Measurements from ENCODE around the gene CARM1. TPM values are rescaled to one million over a fixed set of nuclear protein-coding genes. Genes with fewer than 3 reads are reported as not detected.
"Not testable (repeated sequence)": the region's sequence is repeated elsewhere in the genome, so short reads cannot be mapped to it uniquely, and the experiment has no call there.

The CARM1 gene
- total RNA-seq, 1 donor from 2014 or later: 29.3 TPM

- H3K4me3 ChIP-seq (ENCODE audit: low read depth, low read length): no peak overlapping the region
- DNase-seq (ENCODE audit: low read depth): no peak
- TF ChIP-seq CTCF (conservative IDR thresholded peaks at IDR 0.05; ENCODE audit: low read depth, low read length): no peak
Observed at GRCh38 chr19:10876459-10877240, 5.3 kb downstream of the CARM1 start.

GRCh38 chr19:10877608-10878007 is 6.3 kb downstream of the CARM1 start:
- DNase-seq (ENCODE audit: low read depth); H3K4me3 ChIP-seq (ENCODE audit: low read depth, low read length): not testable (repeated sequence)

- no peak for DNase-seq (ENCODE audit: low read depth)
- TF ChIP-seq CTCF (conservative IDR thresholded peaks at IDR 0.05; ENCODE audit: low read depth, low read length): no peak
- no peak overlapping the region for H3K4me3 ChIP-seq (ENCODE audit: low read depth, low read length)
Observed at GRCh38 chr19:10878253-10878652, 6.9 kb downstream of the CARM1 start.

GRCh38 chr19:10881403-10882107 is 10.2 kb downstream of the CARM1 start:
- DNase-seq (ENCODE audit: low read depth): no peak
- H3K4me3 ChIP-seq (ENCODE audit: low read depth, low read length): no peak overlapping the region
- TF ChIP-seq CTCF (conservative IDR thresholded peaks at IDR 0.05; ENCODE audit: low read depth, low read length): no peak

GRCh38 chr19:10882108-10882457 is 10.7 kb downstream of the CARM1 start:
- H3K4me3 ChIP-seq (ENCODE audit: low read depth, low read length): no peak overlapping the region
- no peak for TF ChIP-seq CTCF (conservative IDR thresholded peaks at IDR 0.05; ENCODE audit: low read depth, low read length)
- no peak for DNase-seq (ENCODE audit: low read depth)

- no peak overlapping the region for H3K4me3 ChIP-seq (ENCODE audit: low read depth, low read length)
- TF ChIP-seq CTCF (conservative IDR thresholded peaks at IDR 0.05; ENCODE audit: low read depth, low read length): no peak
- no peak for DNase-seq (ENCODE audit: low read depth)
Observed at GRCh38 chr19:10884274-10884673, 12.9 kb downstream of the CARM1 start.

GRCh38 chr19:10885201-10886169 is 14.1 kb downstream of the CARM1 start:
- TF ChIP-seq CTCF (conservative IDR thresholded peaks at IDR 0.05; ENCODE audit: low read depth, low read length): no peak
- no peak overlapping the region for H3K4me3 ChIP-seq (ENCODE audit: low read depth, low read length)
- no peak for DNase-seq (ENCODE audit: low read depth)

All from epithelial cell of proximal tubule (primary cell).